GM12864 (cell line): ENCODE results near the gene CPM.

ENCODE experiments used
- DNase-seq: peaks from one replicate; pipeline ENCODE4 v3.0.0-alpha.2; 2011; ENCODE audit warnings: low read depth
- H3K4me3 ChIP-seq: 2 replicates; pipeline ENCODE4 v1.5.1; 2011; ENCODE audit warnings: mild to moderate bottlenecking, low read depth, low read length, control low read depth
- TF ChIP-seq, protein P1 (sequence below): IDR thresholded peaks from 2 replicates; pipeline ENCODE4 v1.5.1; 2011; ENCODE audit warnings: low read depth, mild to moderate bottlenecking, moderate library complexity, low read length, control low read depth, inconsistent platforms; ENCODE audit errors: missing control alignments

The CPM gene

GRCh38 chr12:68832504-68832867 is 100.5 kb downstream of the CPM start:
- H3K4me3 ChIP-seq = no peak overlapping the region
- DNase-seq = no peak
- TF ChIP-seq, protein P1, sequence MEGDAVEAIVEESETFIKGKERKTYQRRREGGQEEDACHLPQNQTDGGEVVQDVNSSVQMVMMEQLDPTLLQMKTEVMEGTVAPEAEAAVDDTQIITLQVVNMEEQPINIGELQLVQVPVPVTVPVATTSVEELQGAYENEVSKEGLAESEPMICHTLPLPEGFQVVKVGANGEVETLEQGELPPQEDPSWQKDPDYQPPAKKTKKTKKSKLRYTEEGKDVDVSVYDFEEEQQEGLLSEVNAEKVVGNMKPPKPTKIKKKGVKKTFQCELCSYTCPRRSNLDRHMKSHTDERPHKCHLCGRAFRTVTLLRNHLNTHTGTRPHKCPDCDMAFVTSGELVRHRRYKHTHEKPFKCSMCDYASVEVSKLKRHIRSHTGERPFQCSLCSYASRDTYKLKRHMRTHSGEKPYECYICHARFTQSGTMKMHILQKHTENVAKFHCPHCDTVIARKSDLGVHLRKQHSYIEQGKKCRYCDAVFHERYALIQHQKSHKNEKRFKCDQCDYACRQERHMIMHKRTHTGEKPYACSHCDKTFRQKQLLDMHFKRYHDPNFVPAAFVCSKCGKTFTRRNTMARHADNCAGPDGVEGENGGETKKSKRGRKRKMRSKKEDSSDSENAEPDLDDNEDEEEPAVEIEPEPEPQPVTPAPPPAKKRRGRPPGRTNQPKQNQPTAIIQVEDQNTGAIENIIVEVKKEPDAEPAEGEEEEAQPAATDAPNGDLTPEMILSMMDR = no peak

DNA sequence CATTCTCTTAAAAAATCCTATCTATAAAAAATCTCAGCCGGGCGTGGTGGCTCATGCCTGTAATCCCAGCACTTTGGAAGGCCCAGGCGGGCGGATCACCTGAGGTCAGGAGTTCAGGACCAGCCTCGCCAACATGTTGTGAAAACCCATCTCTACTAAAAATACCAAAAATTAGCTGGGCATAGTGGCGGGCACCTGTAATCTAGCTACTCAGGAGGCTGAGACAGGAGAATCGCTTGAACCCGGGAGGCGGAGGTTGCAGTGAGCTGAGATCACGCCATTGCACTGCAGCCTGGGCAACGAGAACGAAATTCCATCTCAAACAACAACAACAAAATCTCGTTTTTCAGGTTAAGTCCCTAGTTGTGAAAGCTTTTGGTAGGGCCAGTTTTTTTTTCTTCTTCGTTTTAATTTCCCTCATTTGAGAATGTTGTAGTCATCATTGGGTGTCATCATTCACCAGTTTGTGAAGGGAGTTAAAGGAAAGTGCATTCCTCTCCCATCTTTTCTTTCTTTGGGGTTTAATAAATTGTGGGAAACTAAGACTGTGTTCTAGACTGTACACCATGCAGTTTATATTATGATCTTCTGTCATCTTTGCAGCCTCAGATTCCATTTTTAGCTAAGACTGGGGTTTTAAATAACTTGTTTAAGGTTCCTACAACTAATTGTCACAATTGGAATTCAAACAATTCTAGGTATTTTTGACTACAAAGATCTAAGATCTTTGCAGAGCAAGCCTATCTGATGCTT is 101.0 kb downstream of the CPM start:
- TF ChIP-seq, protein P1 = no peak
- H3K4me3 ChIP-seq = no peak overlapping the region
- DNase-seq = no peak

- TF ChIP-seq, protein P1 = no peak
- H3K4me3 ChIP-seq = no peak overlapping the region
- DNase-seq = no peak
These were observed 101.7 kb downstream of the CPM start for GRCh38 chr12:68831272-68831671.

DNA sequence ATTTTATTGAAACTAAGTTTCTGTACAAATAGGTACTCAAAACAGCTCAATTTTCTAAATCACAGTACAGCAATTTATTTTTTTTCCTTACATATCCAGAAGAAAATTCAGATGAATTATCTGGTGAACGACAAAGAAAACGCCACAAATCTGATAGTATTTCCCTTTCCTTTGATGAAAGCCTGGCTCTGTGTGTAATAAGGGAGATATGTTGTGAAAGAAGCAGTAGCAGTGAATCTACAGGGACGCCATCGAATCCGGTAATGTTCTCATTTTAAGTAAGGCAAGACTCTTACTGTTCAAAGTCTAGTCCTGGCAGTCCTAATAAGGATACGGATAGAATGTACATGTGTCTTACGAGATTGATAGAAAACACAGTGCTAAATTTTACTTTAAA is 104.3 kb downstream of the CPM start:
- DNase-seq = no peak
- TF ChIP-seq, protein P1 = no peak
- H3K4me3 ChIP-seq = no peak overlapping the region

DNA sequence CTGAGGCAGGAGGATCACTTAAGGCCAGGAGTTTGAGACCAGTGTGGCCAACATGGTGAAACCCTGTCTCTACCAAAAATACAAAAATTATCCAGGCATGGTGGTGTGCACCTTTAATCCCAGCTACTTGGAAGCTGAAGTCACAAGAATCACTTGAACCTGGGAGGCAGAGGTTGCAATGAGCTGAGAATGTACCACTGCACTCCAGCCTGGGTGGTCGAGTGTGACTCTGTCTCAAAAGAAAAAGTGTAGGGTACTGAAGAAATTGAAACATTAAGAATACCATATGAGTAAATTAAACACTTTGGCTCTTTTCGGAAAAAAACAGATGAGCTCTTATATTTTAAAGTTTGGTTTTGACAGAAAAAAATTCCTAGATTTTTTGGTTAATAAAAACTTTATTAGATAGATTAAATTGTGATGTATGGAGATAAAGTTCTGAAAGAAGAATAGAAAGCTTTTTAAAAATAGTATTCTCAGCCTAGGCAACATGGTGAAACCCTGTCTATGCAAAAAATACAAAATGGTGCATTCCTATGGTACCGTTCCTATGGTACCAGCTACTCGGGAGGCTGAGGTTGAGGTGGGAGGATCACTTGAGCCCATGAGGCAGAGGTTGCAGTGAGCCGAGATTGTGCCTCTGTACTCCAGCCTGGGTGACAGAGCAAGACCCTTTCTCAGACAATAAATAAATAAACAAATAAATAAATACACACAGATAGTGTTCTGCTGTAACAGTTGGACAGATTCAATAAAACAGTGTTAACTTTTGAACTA is 104.9 kb downstream of the CPM start:
- no peak overlapping the region for H3K4me3 ChIP-seq
- DNase-seq = no peak
- TF ChIP-seq, protein P1 = no peak

DNA sequence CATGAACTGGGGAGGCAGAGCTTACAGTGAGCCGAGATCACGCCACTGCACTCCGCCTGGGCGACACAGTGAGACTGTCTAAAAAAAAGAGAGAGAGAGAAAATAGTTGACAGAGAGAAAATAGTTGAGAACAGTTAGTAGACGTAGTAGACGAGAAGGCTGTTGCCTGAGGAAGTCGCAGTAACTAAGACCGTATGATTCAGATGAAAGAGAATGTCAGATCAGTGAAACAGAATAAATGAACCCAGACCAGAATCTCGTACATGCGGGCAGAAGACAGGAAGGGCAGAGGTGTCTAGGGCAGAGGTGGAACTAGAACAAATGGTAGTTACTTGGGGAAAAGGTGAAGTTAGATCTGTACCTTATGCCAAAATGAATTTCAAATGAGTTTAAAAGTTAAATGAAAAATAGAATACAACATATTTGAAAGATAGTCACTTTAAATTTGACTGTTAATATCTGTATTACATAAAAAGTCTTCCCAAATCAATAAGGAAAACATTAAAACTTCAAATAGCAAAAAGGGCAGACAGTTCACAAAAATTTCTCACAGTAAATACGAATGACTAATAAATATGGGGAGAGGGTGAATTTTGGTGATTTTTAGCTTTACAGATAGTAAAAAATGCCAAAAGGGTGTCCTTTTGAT is 107.3 kb downstream of the CPM start:
- TF ChIP-seq, protein P1 = no peak
- no peak for DNase-seq
- H3K4me3 ChIP-seq = no peak overlapping the region
